ENCODE data around the gene TEX26.

The TEX26 gene

GRCh38 chr13:30971575-30971974 lies 39.1 kb downstream of the TEX26 start:
- TF ChIP-seq POLR2AphosphoS5 (IDR thresholded peaks at IDR 0.05; ENCODE audit: low read depth, low read length) (no peak), REST (IDR thresholded peaks at IDR 0.05; ENCODE audit: insufficient read depth in 1 of 2, low read depth in 2 of 2, low read length in 2 of 2) (no peak), FOXP2 (optimal IDR thresholded peaks at IDR 0.05; ENCODE audit: borderline replicate concordance, extremely low read depth, extremely low read length, insufficient read depth) (no peak), TAF1 (IDR thresholded peaks at IDR 0.05; ENCODE audit: borderline replicate concordance, insufficient read depth, low read length) (no peak), SIN3A (IDR thresholded peaks at IDR 0.05; ENCODE audit: borderline replicate concordance, insufficient read depth, low read length) (no peak)

- TF ChIP-seq REST (IDR thresholded peaks at IDR 0.05; ENCODE audit: insufficient read depth in 1 of 2, low read depth in 2 of 2, low read length in 2 of 2) (no peak), TAF1 (IDR thresholded peaks at IDR 0.05; ENCODE audit: borderline replicate concordance, insufficient read depth, low read length) (no peak), FOXP2 (optimal IDR thresholded peaks at IDR 0.05; ENCODE audit: borderline replicate concordance, extremely low read depth, extremely low read length, insufficient read depth) (no peak), SIN3A (IDR thresholded peaks at IDR 0.05; ENCODE audit: borderline replicate concordance, insufficient read depth, low read length) (no peak), POLR2AphosphoS5 (IDR thresholded peaks at IDR 0.05; ENCODE audit: low read depth, low read length) (no peak)
Observed at GRCh38 chr13:30972888-30973377, 40.5 kb downstream of the TEX26 start.

- TF ChIP-seq SIN3A (IDR thresholded peaks at IDR 0.05; ENCODE audit: borderline replicate concordance, insufficient read depth, low read length) (no peak), POLR2AphosphoS5 (IDR thresholded peaks at IDR 0.05; ENCODE audit: low read depth, low read length) (no peak), REST (IDR thresholded peaks at IDR 0.05; ENCODE audit: insufficient read depth in 1 of 2, low read depth in 2 of 2, low read length in 2 of 2) (no peak), TAF1 (IDR thresholded peaks at IDR 0.05; ENCODE audit: borderline replicate concordance, insufficient read depth, low read length) (no peak), FOXP2 (optimal IDR thresholded peaks at IDR 0.05; ENCODE audit: borderline replicate concordance, extremely low read depth, extremely low read length, insufficient read depth) (no peak)
Observed at GRCh38 chr13:30974350-30974749, 41.9 kb downstream of the TEX26 start.

- no peak for TF ChIP-seq FOXP2 (optimal IDR thresholded peaks at IDR 0.05; ENCODE audit: borderline replicate concordance, extremely low read depth, extremely low read length, insufficient read depth)
- no peak for TF ChIP-seq TAF1 (IDR thresholded peaks at IDR 0.05; ENCODE audit: borderline replicate concordance, insufficient read depth, low read length)
- TF ChIP-seq REST (IDR thresholded peaks at IDR 0.05; ENCODE audit: insufficient read depth in 1 of 2, low read depth in 2 of 2, low read length in 2 of 2), result no peak
- TF ChIP-seq POLR2AphosphoS5 (IDR thresholded peaks at IDR 0.05; ENCODE audit: low read depth, low read length), result no peak
- TF ChIP-seq SIN3A (IDR thresholded peaks at IDR 0.05; ENCODE audit: borderline replicate concordance, insufficient read depth, low read length), result no peak
Observed at GRCh38 chr13:30976025-30976424, 43.6 kb downstream of the TEX26 start.

All from PFSK-1 (cell line).